Measurements from ENCODE around the gene PTCRA. TPM values are rescaled to one million over a fixed set of nuclear protein-coding genes. Genes with fewer than 3 reads are reported as not detected.

PTCRA gene
- total and polyA plus RNA-seq, 10 donors, result 1.1 to 15.5 (median 4.6) TPM

DNA sequence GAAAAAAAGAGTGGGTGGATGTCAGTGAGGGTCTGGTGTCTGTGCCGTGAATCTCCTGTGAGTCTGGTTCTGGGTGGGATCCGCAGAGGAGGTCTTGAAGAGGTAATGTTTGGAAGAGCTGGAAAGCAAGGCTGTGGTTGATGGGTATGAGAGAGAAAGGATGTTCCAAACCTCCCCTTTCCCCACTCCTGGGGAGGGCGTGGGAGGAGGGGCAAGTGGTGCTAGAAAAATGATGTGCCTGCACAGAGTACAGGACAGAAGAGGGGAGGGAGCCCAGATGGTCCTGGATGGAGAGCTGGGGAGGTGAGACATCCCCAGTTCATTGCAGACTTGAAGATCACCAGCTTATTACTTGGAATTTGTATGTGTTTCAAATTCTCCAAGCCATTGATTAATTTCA lies 16.6 kb downstream of the PTCRA start:
- Histone ChIP-seq H3K27ac (peak overlapping the region; percentile 11 to 99 (median 94)), H3K9me3 (no peaks in the 10 kb centered on the region), H3K36me3 (peaks cover 3 to 63% (median 35%) of the 10 kb centered on the region in 6 donors), H3K4me1 (peaks cover 39 to 92% (median 74%) of the 10 kb centered on the region in 6 donors), H3K4me3 (peak overlapping the region in 5 of 8 donors; percentile 0 to 100 (median 92)), H3K27me3 (replicated peaks in 1 of 7) (no peaks in the 10 kb centered on the region)
- TF ChIP-seq POLR2AphosphoS5 (IDR thresholded peaks at IDR 0.05), result no peak
- no peak for TF ChIP-seq POLR2A (IDR thresholded peaks at IDR 0.05)
- TF ChIP-seq, protein P1, sequence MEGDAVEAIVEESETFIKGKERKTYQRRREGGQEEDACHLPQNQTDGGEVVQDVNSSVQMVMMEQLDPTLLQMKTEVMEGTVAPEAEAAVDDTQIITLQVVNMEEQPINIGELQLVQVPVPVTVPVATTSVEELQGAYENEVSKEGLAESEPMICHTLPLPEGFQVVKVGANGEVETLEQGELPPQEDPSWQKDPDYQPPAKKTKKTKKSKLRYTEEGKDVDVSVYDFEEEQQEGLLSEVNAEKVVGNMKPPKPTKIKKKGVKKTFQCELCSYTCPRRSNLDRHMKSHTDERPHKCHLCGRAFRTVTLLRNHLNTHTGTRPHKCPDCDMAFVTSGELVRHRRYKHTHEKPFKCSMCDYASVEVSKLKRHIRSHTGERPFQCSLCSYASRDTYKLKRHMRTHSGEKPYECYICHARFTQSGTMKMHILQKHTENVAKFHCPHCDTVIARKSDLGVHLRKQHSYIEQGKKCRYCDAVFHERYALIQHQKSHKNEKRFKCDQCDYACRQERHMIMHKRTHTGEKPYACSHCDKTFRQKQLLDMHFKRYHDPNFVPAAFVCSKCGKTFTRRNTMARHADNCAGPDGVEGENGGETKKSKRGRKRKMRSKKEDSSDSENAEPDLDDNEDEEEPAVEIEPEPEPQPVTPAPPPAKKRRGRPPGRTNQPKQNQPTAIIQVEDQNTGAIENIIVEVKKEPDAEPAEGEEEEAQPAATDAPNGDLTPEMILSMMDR (IDR thresholded peaks at IDR 0.05 in 8 of 11, conservative IDR thresholded peaks at IDR 0.05 in 3 of 11), result no peak
- intact Hi-C loops (cut with DNase I; ENCODE audit: low total_unique reads), result no loop called here
- 65 to 89% (median 85%) methylated on average over 3 of the region's 3 CpGs for WGBS, 5 donors
- no peak for DNase-seq

DNA sequence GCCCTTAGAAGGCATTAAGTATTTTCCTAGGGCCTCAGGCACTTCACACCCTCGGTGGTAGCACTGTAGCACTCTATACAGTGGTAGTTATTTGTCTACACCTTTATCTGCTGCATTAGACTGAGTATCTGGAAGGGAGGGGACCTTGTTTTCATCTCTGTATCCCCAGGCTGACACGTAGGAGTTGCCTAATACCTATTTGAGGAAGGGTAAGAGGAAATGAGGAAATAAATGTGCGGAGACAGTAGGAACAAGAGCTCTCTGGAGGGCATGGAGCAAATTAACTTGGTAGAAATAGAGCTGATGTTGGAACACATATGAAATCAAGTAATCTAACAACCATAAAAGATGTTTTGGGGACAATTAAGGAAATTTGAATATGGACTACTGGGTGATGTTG lies 17.4 kb downstream of the PTCRA start:
- Histone ChIP-seq H3K27me3 (replicated peaks in 1 of 7) (no peaks in the 10 kb centered on the region), H3K27ac (peak overlapping the region; percentile 39 to 99 (median 94)), H3K9me3 (no peaks in the 10 kb centered on the region), H3K4me3 (peak overlapping the region in 5 of 8 donors; percentile 0 to 100 (median 92)), H3K4me1 (peaks cover 39 to 86% (median 67%) of the 10 kb centered on the region in 6 donors), H3K36me3 (peaks cover 3 to 71% (median 43%) of the 10 kb centered on the region in 6 donors)
- TF ChIP-seq, protein P1 (IDR thresholded peaks at IDR 0.05 in 8 of 11, conservative IDR thresholded peaks at IDR 0.05 in 3 of 11), result no peak
- TF ChIP-seq POLR2AphosphoS5 (IDR thresholded peaks at IDR 0.05), result no peak
- no peak for TF ChIP-seq POLR2A (IDR thresholded peaks at IDR 0.05)
- intact Hi-C loops (cut with DNase I; ENCODE audit: low total_unique reads), result no loop called here
- WGBS, 5 donors, result 19 to 36% (median 32%) methylated on average over 3 of the region's 3 CpGs
- DNase-seq, result no peak

DNA sequence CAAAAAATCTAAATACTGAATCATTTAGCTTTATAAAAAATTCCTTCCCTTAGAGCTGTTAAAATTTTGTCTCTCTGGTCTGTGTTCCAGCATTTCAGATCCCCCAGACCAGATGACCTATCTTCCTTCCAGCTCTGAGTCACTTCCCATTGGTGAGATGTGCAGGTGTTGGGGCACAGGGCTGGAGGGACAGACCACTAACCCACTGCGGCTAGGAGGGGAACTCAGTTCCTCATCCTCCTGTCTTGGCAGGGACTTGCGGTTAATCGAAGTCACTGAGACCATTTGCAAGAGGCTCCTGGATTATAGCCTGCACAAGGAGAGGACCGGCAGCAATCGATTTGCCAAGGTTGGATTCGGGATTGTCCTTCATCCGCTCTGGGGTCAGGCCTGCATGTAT lies 19.5 kb downstream of the PTCRA start:
- intact Hi-C loops (cut with DNase I; ENCODE audit: low total_unique reads), result no loop called here
- no peak overlapping the region for H3K4me3 ChIP-seq
- WGBS, 5 donors, result 52 to 85% (median 68%) methylated on average over 7 of the region's 7 CpGs
- peaks cover 36 to 84% (median 56%) of the 10 kb centered on the region in 6 donors for H3K4me1 ChIP-seq
- no peaks in the 10 kb centered on the region for H3K27me3 ChIP-seq (replicated peaks in 1 of 7)
- peak overlapping the region in 3 of 8 donors; percentile 41 to 95 (median 94) for H3K27ac ChIP-seq
- DNase-seq, result no peak
- TF ChIP-seq POLR2AphosphoS5 (IDR thresholded peaks at IDR 0.05), result no peak
- TF ChIP-seq POLR2A (IDR thresholded peaks at IDR 0.05), result no peak
- TF ChIP-seq, protein P1 (IDR thresholded peaks at IDR 0.05 in 8 of 11, conservative IDR thresholded peaks at IDR 0.05 in 3 of 11), result no peak
- H3K36me3 ChIP-seq, result peaks cover 3 to 92% (median 64%) of the 10 kb centered on the region in 6 donors
- no peaks in the 10 kb centered on the region for H3K9me3 ChIP-seq

DNA sequence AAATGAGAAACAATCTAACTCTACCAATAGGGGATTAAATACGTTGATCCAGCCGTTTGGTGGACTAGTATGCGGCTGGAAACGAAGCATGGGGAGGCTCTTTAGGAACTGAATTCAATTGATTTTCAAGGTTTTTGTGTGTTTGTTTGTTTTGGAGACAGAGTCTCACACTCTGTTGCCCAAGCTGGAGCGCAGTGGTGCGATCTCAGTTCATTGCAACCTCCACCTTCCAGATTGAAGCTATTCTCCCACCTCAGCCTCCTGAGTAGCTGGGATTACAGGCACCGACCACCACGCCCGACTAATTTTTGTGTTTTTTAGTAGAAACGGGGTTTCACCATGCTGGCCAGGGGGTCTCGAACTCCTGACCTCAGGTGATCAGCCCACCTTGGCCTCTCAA lies 20.5 kb downstream of the PTCRA start:
- Histone ChIP-seq H3K4me1 (peaks cover 26 to 73% (median 45%) of the 10 kb centered on the region in 6 donors), H3K36me3 (peaks cover 3 to 98% (median 73%) of the 10 kb centered on the region in 6 donors), H3K9me3 (no peaks in the 10 kb centered on the region), H3K27ac (no peak overlapping the region), H3K4me3 (no peak overlapping the region), H3K27me3 (replicated peaks in 1 of 7) (no peaks in the 10 kb centered on the region)
- TF ChIP-seq, protein P1 (IDR thresholded peaks at IDR 0.05 in 8 of 11, conservative IDR thresholded peaks at IDR 0.05 in 3 of 11), result no peak
- TF ChIP-seq POLR2AphosphoS5 (IDR thresholded peaks at IDR 0.05) (no peak), POLR2A (IDR thresholded peaks at IDR 0.05) (no peak)
- DNase-seq, result no peak
- intact Hi-C loops (cut with DNase I; ENCODE audit: low total_unique reads), result no loop called here
- WGBS, 5 donors, result 90 to 95% (median 93%) methylated on average over 11 of the region's 11 CpGs
